Natural killer cell (primary cell): ENCODE data around the gene P2RY13. TPM values are rescaled to one million over a fixed set of nuclear protein-coding genes. Genes with fewer than 3 reads are reported as not detected.

Source experiments
- ATAC-seq, 3 donors: fragments of 150-1000 bp in 2 of 3; fragments of 200-7000 bp in 1 of 3; cut with Tn5 transposase; 1 replicate in 1 of 3; 2 replicates in 2 of 3; pipeline ENCODE4 v1.10.0; 2021; ENCODE audit warnings: mild to moderate bottlenecking in 2 of 3, moderate library complexity in 2 of 3
- DNase-seq, 2 donors: peaks; one replicate each; pipeline versions ENCODE4 v3.0.0 to v3.0.0-alpha.2; 2013 to 2021; ENCODE audit warnings: mixed read lengths in 1 of 2
- H3K27ac ChIP-seq: one replicate; pipeline ENCODE4 v1.5.1; 2013; ENCODE audit warnings: mild to moderate bottlenecking, low read length
- H3K27me3 ChIP-seq: one replicate; pipeline ENCODE4 v1.6.1; 2013; ENCODE audit warnings: low read length; ENCODE audit not compliant: control insufficient read depth, insufficient read depth
- H3K36me3 ChIP-seq: one replicate; pipeline ENCODE4 v1.6.1; 2013; ENCODE audit warnings: low read length; ENCODE audit not compliant: control insufficient read depth, insufficient read depth
- H3K4me1 ChIP-seq: one replicate; pipeline ENCODE4 v1.6.1; 2013; ENCODE audit warnings: low read length; ENCODE audit not compliant: control insufficient read depth, insufficient read depth
- H3K4me3 ChIP-seq: one replicate; pipeline ENCODE4 v1.5.1; 2013; ENCODE audit warnings: low read length
- H3K9me3 ChIP-seq: one replicate; pipeline ENCODE4 v1.6.1; 2013; ENCODE audit warnings: low read length; ENCODE audit not compliant: control insufficient read depth, insufficient read depth
- H3K27ac Mint-ChIP-seq, 2 donors: one replicate each; pipeline ENCODE4 v1.8.0; 2022; ENCODE audit warnings: mild to moderate bottlenecking in 2 of 2, mixed read lengths in 2 of 2, moderate library complexity in 1 of 2
- H3K27me3 Mint-ChIP-seq, 2 donors: one replicate each; pipeline ENCODE4 v1.8.0; 2022; ENCODE audit warnings: low read depth in 2 of 2, mixed read lengths in 2 of 2
- H3K36me3 Mint-ChIP-seq: one replicate; pipeline ENCODE4 v1.8.0; 2022; ENCODE audit warnings: mixed read lengths
- H3K4me1 Mint-ChIP-seq, 2 donors: one replicate each; pipeline ENCODE4 v1.8.0; 2022; ENCODE audit warnings: mixed read lengths in 2 of 2
- H3K4me3 Mint-ChIP-seq: one replicate; pipeline ENCODE4 v1.8.0; 2022; ENCODE audit warnings: mild to moderate bottlenecking, moderate library complexity, mixed read lengths
- H3K9me3 Mint-ChIP-seq, 2 donors: one replicate each; pipeline ENCODE4 v1.8.0; 2022; ENCODE audit warnings: mixed read lengths in 2 of 2
- CTCF ChIP-seq: fragments of 200-600 bp; IDR thresholded peaks from one replicate; pipeline ENCODE4 v1.8.0; 2022; ENCODE audit warnings: antibody characterized with exemption
- WGBS: methylation state at CpG from one replicate; pipeline ENCODE4 v1.1.7; 2013; ENCODE audit warnings: missing lambda C conversion rate; ENCODE audit not compliant: insufficient coverage; 5-methylcytosine and 5-hydroxymethylcytosine counted together
- intact Hi-C: fragments of 100-400 bp; cut with micrococcal nuclease; formaldehyde crosslinking; loops from one replicate; pipeline ENCODE4 v1.14.2; 2022
- total RNA-seq, 4 donors: library from RNA; stranded (reverse); fragments of 120-200 nt in 1 of 4; gene quantifications; one replicate each; pipeline versions ENCODE4 v1.2.3 to v1.2.4, GENCODE V29; 2013 to 2022

The P2RY13 gene
- total RNA-seq, 3 donors from 2014 or later (not counting 1 experiment from before 2014, with no cell fraction given): 0.59 to 6.5 (median 0.88) TPM

- Mint-ChIP-seq H3K4me1 (no peaks in the 10 kb centered on the region), H3K27me3 (no peaks in the 10 kb centered on the region), H3K9me3 (no peaks in the 10 kb centered on the region), H3K27ac (no peak overlapping the region), H3K4me3 (no peak overlapping the region), H3K36me3 (no peaks in the 10 kb centered on the region)
- no peaks in the 10 kb centered on the region for H3K27me3 ChIP-seq
- WGBS: no CpG with 5 or more reads among the region's 2 CpGs
- no peak for TF ChIP-seq CTCF
- no peak for DNase-seq
- no peak for ATAC-seq
- no peaks in the 10 kb centered on the region for H3K9me3 ChIP-seq
- H3K4me1 ChIP-seq: no peaks in the 10 kb centered on the region
- H3K27ac ChIP-seq: no peak overlapping the region
- no peaks in the 10 kb centered on the region for H3K36me3 ChIP-seq
- no peak overlapping the region for H3K4me3 ChIP-seq
- intact Hi-C loops: no loop called here
Observed at GRCh38 chr3:151357463-151357850, 28.1 kb upstream of the P2RY13 start.

- Mint-ChIP-seq H3K4me3 (no peak overlapping the region), H3K9me3 (no peaks in the 10 kb centered on the region), H3K4me1 (no peaks in the 10 kb centered on the region), H3K27ac (no peak overlapping the region), H3K36me3 (no peaks in the 10 kb centered on the region), H3K27me3 (no peaks in the 10 kb centered on the region)
- 63% methylated on average over 2 of the region's 2 CpGs for WGBS
- Histone ChIP-seq H3K27me3 (no peaks in the 10 kb centered on the region), H3K36me3 (no peaks in the 10 kb centered on the region), H3K4me3 (no peak overlapping the region), H3K4me1 (no peaks in the 10 kb centered on the region), H3K27ac (no peak overlapping the region), H3K9me3 (no peaks in the 10 kb centered on the region)
- intact Hi-C loops: no loop called here
- TF ChIP-seq CTCF: no peak
- DNase-seq (no peak), ATAC-seq (no peak)
Observed at GRCh38 chr3:151356794-151357462, 27.6 kb upstream of the P2RY13 start.

- Histone ChIP-seq H3K4me1 (peaks cover 6% of the 10 kb centered on the region), H3K9me3 (no peaks in the 10 kb centered on the region), H3K27me3 (no peaks in the 10 kb centered on the region), H3K4me3 (no peak overlapping the region), H3K27ac (no peak overlapping the region), H3K36me3 (no peaks in the 10 kb centered on the region)
- Mint-ChIP-seq H3K27ac (no peak overlapping the region), H3K36me3 (no peaks in the 10 kb centered on the region), H3K9me3 (no peaks in the 10 kb centered on the region), H3K4me3 (no peak overlapping the region), H3K27me3 (no peaks in the 10 kb centered on the region), H3K4me1 (peaks cover 13 to 15% of the 10 kb centered on the region in 2 donors)
- no peak for DNase-seq
- intact Hi-C loops: no loop called here
- no peak for ATAC-seq
- TF ChIP-seq CTCF: no peak
- 93% methylated on average over 2 of the region's 4 CpGs for WGBS
Observed at GRCh38 chr3:151351648-151352047, 22.3 kb upstream of the P2RY13 start.

GRCh38 chr3:151351219-151351618 is 21.9 kb upstream of the P2RY13 start:
- H3K27ac ChIP-seq: no peak overlapping the region
- WGBS: no CpG with 5 or more reads among the region's 1 CpG
- H3K27me3 Mint-ChIP-seq: no peaks in the 10 kb centered on the region
- no peaks in the 10 kb centered on the region for H3K36me3 ChIP-seq
- DNase-seq (no peak), ATAC-seq (no peak)
- intact Hi-C loops: no loop called here
- no peaks in the 10 kb centered on the region for H3K9me3 Mint-ChIP-seq
- H3K27me3 ChIP-seq: no peaks in the 10 kb centered on the region
- no peaks in the 10 kb centered on the region for H3K36me3 Mint-ChIP-seq
- peaks cover 6% of the 10 kb centered on the region for H3K4me1 ChIP-seq
- TF ChIP-seq CTCF: no peak
- no peak overlapping the region for H3K4me3 Mint-ChIP-seq
- H3K27ac Mint-ChIP-seq: no peak overlapping the region
- peaks cover 18 to 19% of the 10 kb centered on the region in 2 donors for H3K4me1 Mint-ChIP-seq
- no peak overlapping the region for H3K4me3 ChIP-seq
- H3K9me3 ChIP-seq: no peaks in the 10 kb centered on the region
